ENCODE results near the gene CMTR1.
"Not testable (repeated sequence)": the region's sequence is repeated elsewhere in the genome, so short reads cannot be mapped to it uniquely, and the experiment has no call there.

The CMTR1 gene

GRCh38 chr6:37432916-37433656 is at the start of gene CMTR1:
CMTR1 (plus strand) TSS chr6:37433221; CDS start chr6:37435630, 2,409 bp downstream.
- peak; percentile 98 for DNase-seq

GRCh38 chr6:37388578-37388977 is 44.4 kb upstream of the CMTR1 start:
- no peak for DNase-seq

- no peak for DNase-seq
Measured at GRCh38 chr6:37389857-37390256, 43.2 kb upstream of the CMTR1 start.

GRCh38 chr6:37391120-37391519 is 41.9 kb upstream of the CMTR1 start:
- DNase-seq, result no peak

GRCh38 chr6:37392821-37393220 is 40.2 kb upstream of the CMTR1 start:
- DNase-seq, result no peak

- no peak for DNase-seq
Measured at GRCh38 chr6:37393381-37393929, 39.6 kb upstream of the CMTR1 start.

- no peak for DNase-seq
Measured at GRCh38 chr6:37396571-37397180, 36.3 kb upstream of the CMTR1 start.

- no peak for DNase-seq
Measured at GRCh38 chr6:37399131-37399530, 33.9 kb upstream of the CMTR1 start.

GRCh38 chr6:37399795-37400490 is 33.1 kb upstream of the CMTR1 start:
- no peak for DNase-seq

- DNase-seq, result not testable (repeated sequence)
Measured at GRCh38 chr6:37401658-37402057, 31.4 kb upstream of the CMTR1 start.

GRCh38 chr6:37406726-37407341 is 26.2 kb upstream of the CMTR1 start:
- no peak for DNase-seq

- no peak for DNase-seq
Measured at GRCh38 chr6:37407948-37408347, 25.1 kb upstream of the CMTR1 start.

GRCh38 chr6:37409501-37409900 is 23.5 kb upstream of the CMTR1 start:
- no peak for DNase-seq

GRCh38 chr6:37417393-37417792 is 15.6 kb upstream of the CMTR1 start:
- DNase-seq, result no peak

- no peak for DNase-seq
Measured at GRCh38 chr6:37418722-37419121, 14.3 kb upstream of the CMTR1 start.

GRCh38 chr6:37426058-37426944 is 6.7 kb upstream of the CMTR1 start:
- DNase-seq, result no peak

- DNase-seq, result no peak
Measured at GRCh38 chr6:37426945-37427510, 6.0 kb upstream of the CMTR1 start.

- DNase-seq, result no peak
Measured at GRCh38 chr6:37429352-37429750, 3.7 kb upstream of the CMTR1 start.

GRCh38 chr6:37432590-37432915 is 468 bp upstream of the CMTR1 start:
- DNase-seq, result no peak

GRCh38 chr6:37433657-37434271 is 743 bp downstream of the CMTR1 start:
- DNase-seq, result peak; percentile 50

GRCh38 chr6:37435373-37435772 is 2.4 kb downstream of the CMTR1 start:
- DNase-seq, result no peak

- no peak for DNase-seq
Measured at GRCh38 chr6:37435816-37436215, 2.8 kb downstream of the CMTR1 start.
